IMR-90 (cell line): ENCODE data around the gene ZNRF3.

ENCODE experiments used
- BHLHE40 ChIP-seq: fragments of 150-350 bp; IDR thresholded peaks from 2 replicates; pipeline ENCODE4 v1.6.1; 2016; ENCODE audit warnings: mild to moderate bottlenecking, low read depth, low read length
- FOS ChIP-seq: fragments of 150-350 bp; IDR thresholded peaks from 2 replicates; pipeline ENCODE4 v1.6.1; 2016; ENCODE audit warnings: low read depth, low read length
- MAFK ChIP-seq: IDR thresholded peaks from 2 replicates; pipeline ENCODE4 v1.6.1; 2012; ENCODE audit warnings: low read depth, low read length, improper control_type of control experiment
- POLR2A ChIP-seq: IDR thresholded peaks from 2 replicates; pipeline ENCODE4 v1.6.1; 2012; ENCODE audit warnings: mild to moderate bottlenecking, low read depth, low read length
- RAD21 ChIP-seq: IDR thresholded peaks from 2 replicates; pipeline ENCODE4 v1.6.1; 2012; ENCODE audit warnings: low read length, improper control_type of control experiment
- RFX5 ChIP-seq: IDR thresholded peaks from 2 replicates; pipeline ENCODE4 v1.8.0; 2012; ENCODE audit warnings: low read depth, mild to moderate bottlenecking, low read length, moderate library complexity
- SMC3 ChIP-seq: fragments of 150-350 bp; IDR thresholded peaks from 2 replicates; pipeline ENCODE4 v1.6.1; 2016; ENCODE audit warnings: low read depth, mild to moderate bottlenecking, antibody characterized with exemption, low read length, moderate library complexity
- TF ChIP-seq, protein P1 (sequence below): conservative IDR thresholded peaks from 2 replicates; pipeline ENCODE4 v1.5.1; 2012; ENCODE audit warnings: mild to moderate bottlenecking, low read depth, low read length, improper control_type of control experiment
- TF ChIP-seq, protein P2 (sequence below): fragments of 150-350 bp; IDR thresholded peaks from 2 replicates; pipeline ENCODE4 v1.6.1; 2017; ENCODE audit warnings: mild to moderate bottlenecking, antibody characterized with exemption, low read length, low read depth
- TF ChIP-seq, protein P3 (sequence below): fragments of 150-350 bp; IDR thresholded peaks from 2 replicates; pipeline ENCODE4 v1.6.1; 2016; ENCODE audit warnings: low read depth, mild to moderate bottlenecking, low read length, moderate library complexity, borderline replicate concordance

DNA sequence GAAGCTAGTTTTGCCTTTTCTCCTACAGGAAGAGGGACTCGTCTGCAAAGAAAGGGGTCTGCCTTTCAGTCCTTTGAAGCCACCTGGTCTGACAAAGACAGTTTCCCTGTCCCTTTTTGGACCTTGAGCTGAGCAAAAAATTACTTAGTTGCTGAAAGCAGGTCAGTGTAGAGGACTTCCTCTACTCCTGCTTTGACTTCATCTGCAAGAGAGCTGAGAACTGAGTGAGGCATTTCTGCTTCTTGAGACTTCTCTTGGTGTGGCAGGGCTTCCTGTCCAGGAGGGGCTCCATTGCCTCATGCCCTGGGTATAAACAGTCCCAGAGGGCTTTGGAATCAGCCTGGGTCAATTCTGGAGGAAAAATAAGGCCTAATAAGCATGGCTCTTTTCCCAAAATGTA is 73.1 kb downstream of the ZNRF3 start:
- TF ChIP-seq, protein P1, sequence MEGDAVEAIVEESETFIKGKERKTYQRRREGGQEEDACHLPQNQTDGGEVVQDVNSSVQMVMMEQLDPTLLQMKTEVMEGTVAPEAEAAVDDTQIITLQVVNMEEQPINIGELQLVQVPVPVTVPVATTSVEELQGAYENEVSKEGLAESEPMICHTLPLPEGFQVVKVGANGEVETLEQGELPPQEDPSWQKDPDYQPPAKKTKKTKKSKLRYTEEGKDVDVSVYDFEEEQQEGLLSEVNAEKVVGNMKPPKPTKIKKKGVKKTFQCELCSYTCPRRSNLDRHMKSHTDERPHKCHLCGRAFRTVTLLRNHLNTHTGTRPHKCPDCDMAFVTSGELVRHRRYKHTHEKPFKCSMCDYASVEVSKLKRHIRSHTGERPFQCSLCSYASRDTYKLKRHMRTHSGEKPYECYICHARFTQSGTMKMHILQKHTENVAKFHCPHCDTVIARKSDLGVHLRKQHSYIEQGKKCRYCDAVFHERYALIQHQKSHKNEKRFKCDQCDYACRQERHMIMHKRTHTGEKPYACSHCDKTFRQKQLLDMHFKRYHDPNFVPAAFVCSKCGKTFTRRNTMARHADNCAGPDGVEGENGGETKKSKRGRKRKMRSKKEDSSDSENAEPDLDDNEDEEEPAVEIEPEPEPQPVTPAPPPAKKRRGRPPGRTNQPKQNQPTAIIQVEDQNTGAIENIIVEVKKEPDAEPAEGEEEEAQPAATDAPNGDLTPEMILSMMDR, result no peak
- TF ChIP-seq RAD21 (no peak), FOS (no peak), SMC3 (no peak), MAFK (no peak), BHLHE40 (no peak), POLR2A (no peak), RFX5 (no peak)
- TF ChIP-seq, protein P2, sequence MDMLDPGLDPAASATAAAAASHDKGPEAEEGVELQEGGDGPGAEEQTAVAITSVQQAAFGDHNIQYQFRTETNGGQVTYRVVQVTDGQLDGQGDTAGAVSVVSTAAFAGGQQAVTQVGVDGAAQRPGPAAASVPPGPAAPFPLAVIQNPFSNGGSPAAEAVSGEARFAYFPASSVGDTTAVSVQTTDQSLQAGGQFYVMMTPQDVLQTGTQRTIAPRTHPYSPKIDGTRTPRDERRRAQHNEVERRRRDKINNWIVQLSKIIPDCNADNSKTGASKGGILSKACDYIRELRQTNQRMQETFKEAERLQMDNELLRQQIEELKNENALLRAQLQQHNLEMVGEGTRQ, result no peak
- TF ChIP-seq, protein P3, sequence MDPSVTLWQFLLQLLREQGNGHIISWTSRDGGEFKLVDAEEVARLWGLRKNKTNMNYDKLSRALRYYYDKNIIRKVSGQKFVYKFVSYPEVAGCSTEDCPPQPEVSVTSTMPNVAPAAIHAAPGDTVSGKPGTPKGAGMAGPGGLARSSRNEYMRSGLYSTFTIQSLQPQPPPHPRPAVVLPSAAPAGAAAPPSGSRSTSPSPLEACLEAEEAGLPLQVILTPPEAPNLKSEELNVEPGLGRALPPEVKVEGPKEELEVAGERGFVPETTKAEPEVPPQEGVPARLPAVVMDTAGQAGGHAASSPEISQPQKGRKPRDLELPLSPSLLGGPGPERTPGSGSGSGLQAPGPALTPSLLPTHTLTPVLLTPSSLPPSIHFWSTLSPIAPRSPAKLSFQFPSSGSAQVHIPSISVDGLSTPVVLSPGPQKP, result no peak
